GM19193 (cell line): ENCODE data around the gene AGAP3.

Experiments
- POLR2A ChIP-seq: IDR thresholded peaks from 4 replicates; pipeline ENCODE4 v1.6.1; 2011; ENCODE audit not compliant: insufficient read depth, insufficient read length; ENCODE audit errors: extremely low read depth

The AGAP3 gene

GRCh38 chr7:151137791-151138152 is 51.5 kb downstream of the AGAP3 start:
- TF ChIP-seq POLR2A = no peak

GRCh38 chr7:151138153-151138851 is 52.0 kb downstream of the AGAP3 start:
- no peak for TF ChIP-seq POLR2A

GRCh38 chr7:151139071-151139790 is 53.0 kb downstream of the AGAP3 start:
- TF ChIP-seq POLR2A = no peak

- no peak for TF ChIP-seq POLR2A
Measured at GRCh38 chr7:151139791-151140190, 53.5 kb downstream of the AGAP3 start.

GRCh38 chr7:151140826-151141225 is 54.6 kb downstream of the AGAP3 start:
- TF ChIP-seq POLR2A = no peak

GRCh38 chr7:151141311-151141854 is 55.1 kb downstream of the AGAP3 start:
- no peak for TF ChIP-seq POLR2A

GRCh38 chr7:151141855-151142685 is 55.8 kb downstream of the AGAP3 start:
- TF ChIP-seq POLR2A = no peak

GRCh38 chr7:151142686-151143040 is 56.4 kb downstream of the AGAP3 start:
- TF ChIP-seq POLR2A = no peak

GRCh38 chr7:151143261-151144015 is 57.2 kb downstream of the AGAP3 start:
- no peak for TF ChIP-seq POLR2A

- TF ChIP-seq POLR2A = no peak
Measured at GRCh38 chr7:151144387-151144786, 58.1 kb downstream of the AGAP3 start.

GRCh38 chr7:151146761-151147160 is 60.5 kb downstream of the AGAP3 start:
- no peak for TF ChIP-seq POLR2A

GRCh38 chr7:151148319-151149259 is 62.3 kb downstream of the AGAP3 start:
- no peak for TF ChIP-seq POLR2A

- no peak for TF ChIP-seq POLR2A
Measured at GRCh38 chr7:151150388-151150787, 64.1 kb downstream of the AGAP3 start.
